HG02885 (cell line): Measurements from ENCODE around the gene LAMB4.

Source experiments
- ATAC-seq: cut with Tn5 transposase; IDR thresholded peaks from one replicate; pipeline ENCODE4 v1.9.1; 2021; ENCODE audit warnings: mild to moderate bottlenecking; ENCODE audit not compliant: unreplicated experiment, poor library complexity

Gene LAMB4

GRCh38 chr7:108018668-108019067 is 111.5 kb downstream of the LAMB4 start:
- ATAC-seq: no peak

GRCh38 chr7:108017776-108018151 is 112.4 kb downstream of the LAMB4 start:
- no peak for ATAC-seq

GRCh38 chr7:108016841-108017775 is 113.1 kb downstream of the LAMB4 start:
- ATAC-seq: no peak

- no peak for ATAC-seq
These were observed 114.4 kb downstream of the LAMB4 start for GRCh38 chr7:108015740-108016139.

- no peak for ATAC-seq
These were observed 115.1 kb downstream of the LAMB4 start for GRCh38 chr7:108014747-108015682.

- no peak for ATAC-seq
These were observed 115.9 kb downstream of the LAMB4 start for GRCh38 chr7:108014215-108014614.

- no peak for ATAC-seq
These were observed 117.4 kb downstream of the LAMB4 start for GRCh38 chr7:108012499-108013430.

- no peak for ATAC-seq
These were observed 119.8 kb downstream of the LAMB4 start for GRCh38 chr7:108010377-108010776.

GRCh38 chr7:108009873-108010272 is 120.3 kb downstream of the LAMB4 start:
- ATAC-seq: no peak

GRCh38 chr7:108008827-108009226 is 121.3 kb downstream of the LAMB4 start:
- ATAC-seq: no peak

GRCh38 chr7:108008240-108008639 is 121.9 kb downstream of the LAMB4 start:
- no peak for ATAC-seq

- no peak for ATAC-seq
These were observed 122.4 kb downstream of the LAMB4 start for GRCh38 chr7:108007762-108008161.

- ATAC-seq: no peak
These were observed 122.9 kb downstream of the LAMB4 start for GRCh38 chr7:108007261-108007660.

GRCh38 chr7:108004220-108005142 is 125.7 kb downstream of the LAMB4 start:
- no peak for ATAC-seq

- ATAC-seq: no peak
These were observed 126.6 kb downstream of the LAMB4 start for GRCh38 chr7:108003599-108003935.

- ATAC-seq: no peak
These were observed 127.2 kb downstream of the LAMB4 start, which contains the start of gene LAMB1 for GRCh38 chr7:108002726-108003598. TSS of gene LAMB1 (minus strand) at chr7:108003161. CDS start at chr7:108002885, 276 bp downstream.

- ATAC-seq: no peak
These were observed 128.1 kb downstream of the LAMB4 start for GRCh38 chr7:108001764-108002725.
